ENCODE results near the gene PTPRJ. TPM values are rescaled to one million over a fixed set of nuclear protein-coding genes. Genes with fewer than 3 reads are reported as not detected.

The PTPRJ gene
- total RNA-seq, 1 experiment from 2014 or later: 0.30 TPM

DNA sequence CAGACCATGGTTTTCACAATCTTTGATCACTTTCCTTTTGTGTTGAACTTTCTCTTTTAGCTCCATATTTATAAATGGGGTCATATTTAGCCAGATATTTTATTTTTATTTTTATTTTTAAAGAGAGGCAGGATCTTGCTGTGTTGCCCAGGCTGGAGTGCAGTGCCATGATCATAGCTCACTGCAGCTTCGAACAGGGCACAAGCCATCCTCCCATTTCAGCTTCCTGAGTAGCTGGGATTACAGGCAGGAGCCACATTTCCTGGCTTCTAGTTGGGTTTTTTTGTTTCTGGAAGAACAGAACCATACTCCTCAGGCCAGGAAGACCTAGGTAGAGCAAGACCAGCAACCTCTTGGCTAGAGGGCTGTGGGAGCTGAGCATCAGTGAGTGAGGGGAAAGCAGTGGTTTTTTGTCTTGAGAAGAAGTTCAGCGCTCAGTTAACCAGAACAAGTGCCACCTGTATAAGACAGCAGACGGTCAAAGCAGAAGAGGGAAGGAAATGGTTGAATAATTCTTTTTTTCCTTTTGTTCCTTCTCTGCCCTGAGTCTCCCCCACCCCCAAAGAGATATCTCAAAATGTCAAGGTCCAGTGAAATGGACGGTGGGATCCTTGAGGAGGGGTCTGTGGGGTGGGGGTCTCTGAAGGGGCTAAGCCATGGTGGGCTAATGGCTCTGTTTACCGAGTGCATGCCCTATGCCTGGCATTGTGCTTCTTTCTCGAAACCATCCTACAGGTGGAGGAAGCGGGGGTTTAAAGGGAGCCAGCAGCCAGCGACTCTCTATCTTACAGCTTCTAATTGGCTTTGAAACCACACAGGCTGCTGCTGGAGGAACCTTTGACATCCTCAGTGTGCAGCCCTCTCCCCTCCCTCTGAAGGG lies 63.0 kb downstream of the PTPRJ start:
- TF ChIP-seq, protein P1, sequence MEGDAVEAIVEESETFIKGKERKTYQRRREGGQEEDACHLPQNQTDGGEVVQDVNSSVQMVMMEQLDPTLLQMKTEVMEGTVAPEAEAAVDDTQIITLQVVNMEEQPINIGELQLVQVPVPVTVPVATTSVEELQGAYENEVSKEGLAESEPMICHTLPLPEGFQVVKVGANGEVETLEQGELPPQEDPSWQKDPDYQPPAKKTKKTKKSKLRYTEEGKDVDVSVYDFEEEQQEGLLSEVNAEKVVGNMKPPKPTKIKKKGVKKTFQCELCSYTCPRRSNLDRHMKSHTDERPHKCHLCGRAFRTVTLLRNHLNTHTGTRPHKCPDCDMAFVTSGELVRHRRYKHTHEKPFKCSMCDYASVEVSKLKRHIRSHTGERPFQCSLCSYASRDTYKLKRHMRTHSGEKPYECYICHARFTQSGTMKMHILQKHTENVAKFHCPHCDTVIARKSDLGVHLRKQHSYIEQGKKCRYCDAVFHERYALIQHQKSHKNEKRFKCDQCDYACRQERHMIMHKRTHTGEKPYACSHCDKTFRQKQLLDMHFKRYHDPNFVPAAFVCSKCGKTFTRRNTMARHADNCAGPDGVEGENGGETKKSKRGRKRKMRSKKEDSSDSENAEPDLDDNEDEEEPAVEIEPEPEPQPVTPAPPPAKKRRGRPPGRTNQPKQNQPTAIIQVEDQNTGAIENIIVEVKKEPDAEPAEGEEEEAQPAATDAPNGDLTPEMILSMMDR (IDR thresholded peaks at IDR 0.05; ENCODE audit: unreplicated experiment): no peak
- no peak overlapping the region for H3K27ac Mint-ChIP-seq (ENCODE audit: low read depth, unreplicated experiment)
- no peaks in the 10 kb centered on the region for H3K36me3 Mint-ChIP-seq (ENCODE audit: insufficient read depth, unreplicated experiment)
- CTCF ChIA-PET: interaction anchor here (1.1 kb wide), 1 partner anchor 66 kb away, joined by 3 read pairs; no protein-coding TSS in a partner anchor
- H3K4me1 Mint-ChIP-seq (ENCODE audit: insufficient read depth, unreplicated experiment): peaks cover 6% of the 10 kb centered on the region
- intact Hi-C loops (cut with micrococcal nuclease): loop anchor here (10.0 kb wide), 1 partner anchor 59 kb away; the partner anchor contains the start of gene PTPRJ
- DNase-seq (ENCODE audit: unreplicated experiment): no peak
- H3K9me3 Mint-ChIP-seq (ENCODE audit: unreplicated experiment): no peaks in the 10 kb centered on the region
- no TSS peak for BruUV-seq (replicated peaks)
- no peaks in the 10 kb centered on the region for H3K27me3 Mint-ChIP-seq (ENCODE audit: insufficient read depth, unreplicated experiment)
- no peak overlapping the region for H3K4me3 Mint-ChIP-seq (ENCODE audit: unreplicated experiment)
- POLR2A ChIA-PET: no interaction called here

DNA sequence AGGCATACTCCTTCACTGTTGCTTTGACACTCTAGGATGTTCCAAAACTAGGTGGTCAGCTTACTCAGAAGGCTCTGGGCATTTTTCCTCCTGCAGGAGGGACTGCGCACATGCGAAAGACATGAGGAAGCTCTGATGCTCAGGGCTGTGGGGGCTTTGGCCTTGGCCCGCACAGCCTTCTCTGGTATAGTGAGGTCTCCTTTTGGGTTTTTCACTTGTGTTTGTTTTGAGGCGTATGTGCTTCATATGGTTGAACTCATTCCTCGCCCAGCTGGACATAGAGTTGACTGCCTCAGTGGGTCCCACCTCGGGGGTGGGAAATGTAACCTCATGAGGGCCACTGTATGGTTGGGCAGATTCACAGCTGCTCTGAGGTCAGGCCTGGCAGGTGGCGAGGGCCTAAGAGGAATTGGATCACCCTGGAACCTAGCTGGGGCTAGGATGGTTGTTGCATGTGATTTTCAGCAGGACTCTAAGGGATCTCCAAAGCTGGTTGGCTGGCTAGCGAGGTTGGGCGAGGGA lies 63.7 kb downstream of the PTPRJ start:
- BruUV-seq (replicated peaks): no TSS peak
- Mint-ChIP-seq H3K27me3 (ENCODE audit: insufficient read depth, unreplicated experiment) (no peaks in the 10 kb centered on the region), H3K36me3 (ENCODE audit: insufficient read depth, unreplicated experiment) (no peaks in the 10 kb centered on the region), H3K9me3 (ENCODE audit: unreplicated experiment) (no peaks in the 10 kb centered on the region), H3K27ac (ENCODE audit: low read depth, unreplicated experiment) (no peak overlapping the region), H3K4me3 (ENCODE audit: unreplicated experiment) (no peak overlapping the region), H3K4me1 (ENCODE audit: insufficient read depth, unreplicated experiment) (peaks cover 6% of the 10 kb centered on the region)
- intact Hi-C loops (cut with micrococcal nuclease): loop anchor here (10.0 kb wide), 1 partner anchor 59 kb away; the partner anchor contains the start of gene PTPRJ
- DNase-seq (ENCODE audit: unreplicated experiment): no peak
- TF ChIP-seq, protein P1 (IDR thresholded peaks at IDR 0.05; ENCODE audit: unreplicated experiment): no peak
- POLR2A ChIA-PET: interaction anchor here (0.6 kb wide), 1 partner anchor 139 kb away, joined by 3 read pairs; no protein-coding TSS in a partner anchor
- CTCF ChIA-PET: interaction anchor here (1.1 kb wide), 1 partner anchor 65 kb away, joined by 3 read pairs; no protein-coding TSS in a partner anchor

DNA sequence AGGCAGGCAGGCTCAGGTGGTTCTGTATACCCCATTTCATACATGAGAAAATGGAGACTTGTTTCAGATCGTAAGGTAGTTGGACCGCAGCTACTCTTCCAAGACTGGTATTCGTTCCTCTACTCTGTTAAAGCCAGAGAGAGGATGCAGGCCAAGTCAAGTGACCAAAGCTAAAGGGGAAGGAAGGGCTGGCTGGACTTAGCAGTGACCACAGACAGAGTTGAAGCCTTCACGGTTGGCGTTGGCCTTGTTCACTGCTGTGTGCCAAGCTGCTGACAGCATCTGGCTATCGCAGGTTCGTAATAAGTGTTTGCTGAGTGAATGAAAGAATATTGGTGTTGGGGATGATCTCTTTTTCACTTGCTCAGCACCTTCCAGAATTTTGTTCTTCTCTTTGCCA lies 64.2 kb downstream of the PTPRJ start:
- H3K9me3 Mint-ChIP-seq (ENCODE audit: unreplicated experiment): no peaks in the 10 kb centered on the region
- ChIA-PET CTCF (no interaction called here), POLR2A (interaction anchor here (0.6 kb wide), 1 partner anchor 139 kb away, joined by 3 read pairs; no protein-coding TSS in a partner anchor)
- no peaks in the 10 kb centered on the region for H3K36me3 Mint-ChIP-seq (ENCODE audit: insufficient read depth, unreplicated experiment)
- no peak overlapping the region for H3K27ac Mint-ChIP-seq (ENCODE audit: low read depth, unreplicated experiment)
- intact Hi-C loops (cut with micrococcal nuclease): loop anchor here (10.0 kb wide), 1 partner anchor 60 kb away; the partner anchor contains the start of gene PTPRJ
- no peak for DNase-seq (ENCODE audit: unreplicated experiment)
- H3K27me3 Mint-ChIP-seq (ENCODE audit: insufficient read depth, unreplicated experiment): no peaks in the 10 kb centered on the region
- no peak overlapping the region for H3K4me3 Mint-ChIP-seq (ENCODE audit: unreplicated experiment)
- TF ChIP-seq, protein P1 (IDR thresholded peaks at IDR 0.05; ENCODE audit: unreplicated experiment): no peak
- H3K4me1 Mint-ChIP-seq (ENCODE audit: insufficient read depth, unreplicated experiment): peaks cover 6% of the 10 kb centered on the region
- BruUV-seq (replicated peaks): no TSS peak

DNA sequence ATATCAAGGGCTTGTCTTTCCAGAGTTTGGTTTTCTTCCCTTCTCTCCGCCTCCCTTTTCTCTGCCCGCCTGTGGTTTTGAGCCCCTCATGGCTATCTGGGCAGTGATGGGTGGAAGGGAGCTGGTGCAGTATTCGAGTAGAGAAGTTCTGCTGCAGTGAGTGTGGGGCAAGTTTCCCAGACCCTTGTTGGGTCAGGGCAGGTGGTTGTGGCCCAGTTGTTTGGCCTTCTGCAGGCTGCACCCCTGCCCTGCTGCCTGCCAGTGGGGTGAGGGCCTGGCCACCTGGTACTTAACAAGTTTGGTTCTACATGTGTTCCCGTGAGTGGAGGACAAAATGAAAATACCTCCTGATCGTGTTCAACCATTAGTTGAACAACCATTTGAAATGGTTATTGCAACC lies 65.2 kb downstream of the PTPRJ start:
- ChIA-PET POLR2A (no interaction called here), CTCF (interaction anchor here (0.5 kb wide), 1 partner anchor 72 kb away, joined by 4 read pairs; no protein-coding TSS in a partner anchor)
- DNase-seq (ENCODE audit: unreplicated experiment): no peak
- no peaks in the 10 kb centered on the region for H3K27me3 Mint-ChIP-seq (ENCODE audit: insufficient read depth, unreplicated experiment)
- H3K4me3 Mint-ChIP-seq (ENCODE audit: unreplicated experiment): no peak overlapping the region
- intact Hi-C loops (cut with micrococcal nuclease): loop anchor here (10.0 kb wide), 1 partner anchor 61 kb away; the partner anchor contains the start of gene PTPRJ
- H3K36me3 Mint-ChIP-seq (ENCODE audit: insufficient read depth, unreplicated experiment): no peaks in the 10 kb centered on the region
- no peak overlapping the region for H3K27ac Mint-ChIP-seq (ENCODE audit: low read depth, unreplicated experiment)
- TF ChIP-seq, protein P1 (IDR thresholded peaks at IDR 0.05; ENCODE audit: unreplicated experiment): no peak
- BruUV-seq (replicated peaks): no TSS peak
- H3K9me3 Mint-ChIP-seq (ENCODE audit: unreplicated experiment): no peaks in the 10 kb centered on the region
- peaks cover 6% of the 10 kb centered on the region for H3K4me1 Mint-ChIP-seq (ENCODE audit: insufficient read depth, unreplicated experiment)

All from MCF 10A (cell line).